H1 (cell line): ENCODE data around the gene TUG1.

Experiments used
- EZH2 ChIP-seq: fragments of 200-600 bp; sonication (generic); IDR thresholded peaks from 2 replicates; pipeline ENCODE4 v1.7.1; 2012; ENCODE audit warnings: low read depth, mild to moderate bottlenecking, moderate library complexity, low read length, inconsistent platforms; ENCODE audit not compliant: severe bottlenecking
- FOSL1 ChIP-seq: IDR thresholded peaks from 2 replicates; pipeline ENCODE4 v1.6.1; 2011; ENCODE audit warnings: mild to moderate bottlenecking, low read depth, low read length, moderate library complexity; ENCODE audit not compliant: insufficient read depth
- POLR2A ChIP-seq, 2 experiments: IDR thresholded peaks; 1 replicate in 1 of 2; 2 replicates in 1 of 2; pipeline ENCODE4 v1.6.1; 2011; ENCODE audit warnings: low read depth in 2 of 2, low read length in 2 of 2, mild to moderate bottlenecking in 2 of 2; ENCODE audit errors: control extremely low read depth in 1 of 2
- TEAD4 ChIP-seq: IDR thresholded peaks from 2 replicates; pipeline ENCODE4 v1.6.1; 2012; ENCODE audit warnings: low read depth, low read length, inconsistent platforms, mixed read lengths
- TF ChIP-seq, protein P1 (sequence below), 3 experiments: IDR thresholded peaks; 1 replicate in 2 of 3; 2 replicates in 1 of 3; pipeline versions ENCODE4 v1.5.1 to v1.6.1; 2011; ENCODE audit warnings: low read length in 3 of 3, mild to moderate bottlenecking in 3 of 3, inconsistent platforms in 2 of 3, low read depth in 1 of 3, moderate library complexity in 1 of 3; ENCODE audit not compliant: insufficient read depth in 1 of 3; ENCODE audit errors: control extremely low read depth in 1 of 3

DNA sequence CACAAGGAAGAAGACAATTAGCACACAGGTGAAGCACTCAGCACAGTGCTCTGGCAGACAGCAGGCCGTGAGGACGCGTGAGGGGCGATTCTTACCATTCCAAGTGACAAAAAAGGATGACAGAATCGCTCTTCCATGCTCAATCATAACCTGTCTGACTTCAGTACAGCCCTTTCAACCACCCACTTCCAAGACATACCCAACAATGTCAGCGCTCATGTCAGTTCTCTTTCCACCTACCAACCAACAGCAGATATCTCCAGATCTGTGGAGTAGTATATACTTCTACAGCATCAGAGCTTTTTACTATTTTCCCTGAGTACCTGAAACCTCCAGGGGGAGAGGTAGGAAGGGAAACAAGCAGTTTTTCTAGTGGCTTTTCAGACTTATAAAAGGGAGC is 40.7 kb upstream of the TUG1 start:
- TF ChIP-seq EZH2 (no peak), POLR2A (IDR thresholded peaks at IDR 0.05; ENCODE audit: control extremely low read depth in 1 of 2, low read depth in 2 of 2, low read length in 2 of 2) (no peak), TEAD4 (no peak), FOSL1 (no peak)
- TF ChIP-seq, protein P1, sequence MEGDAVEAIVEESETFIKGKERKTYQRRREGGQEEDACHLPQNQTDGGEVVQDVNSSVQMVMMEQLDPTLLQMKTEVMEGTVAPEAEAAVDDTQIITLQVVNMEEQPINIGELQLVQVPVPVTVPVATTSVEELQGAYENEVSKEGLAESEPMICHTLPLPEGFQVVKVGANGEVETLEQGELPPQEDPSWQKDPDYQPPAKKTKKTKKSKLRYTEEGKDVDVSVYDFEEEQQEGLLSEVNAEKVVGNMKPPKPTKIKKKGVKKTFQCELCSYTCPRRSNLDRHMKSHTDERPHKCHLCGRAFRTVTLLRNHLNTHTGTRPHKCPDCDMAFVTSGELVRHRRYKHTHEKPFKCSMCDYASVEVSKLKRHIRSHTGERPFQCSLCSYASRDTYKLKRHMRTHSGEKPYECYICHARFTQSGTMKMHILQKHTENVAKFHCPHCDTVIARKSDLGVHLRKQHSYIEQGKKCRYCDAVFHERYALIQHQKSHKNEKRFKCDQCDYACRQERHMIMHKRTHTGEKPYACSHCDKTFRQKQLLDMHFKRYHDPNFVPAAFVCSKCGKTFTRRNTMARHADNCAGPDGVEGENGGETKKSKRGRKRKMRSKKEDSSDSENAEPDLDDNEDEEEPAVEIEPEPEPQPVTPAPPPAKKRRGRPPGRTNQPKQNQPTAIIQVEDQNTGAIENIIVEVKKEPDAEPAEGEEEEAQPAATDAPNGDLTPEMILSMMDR (IDR thresholded peaks at IDR 0.05; ENCODE audit: control extremely low read depth in 1 of 3, insufficient read depth in 1 of 3, low read depth in 1 of 3, low read length in 3 of 3), result no peak
